Caco-2 (cell line): ENCODE results near the gene KLHL34. TPM values are rescaled to one million over a fixed set of nuclear protein-coding genes. Genes with fewer than 3 reads are reported as not detected.

ENCODE experiments used
- BruUV-seq: library from RNA; stranded (reverse); fragments of 400-500 nt; replicated peaks from 2 replicates; lab custom pipeline; 2021; lab: Mats Ljungman, UMichigan
- CTCF ChIA-PET: fragments of 300-600 bp; sonication (Branson Sonifier 250); formaldehyde crosslinking; loops from one replicate; lab custom pipeline; 2022; ENCODE audit warnings: antibody characterized with exemption; lab: Charles Lee
- POLR2A ChIA-PET: fragments of 300-600 bp; sonication (Branson Sonifier 250); formaldehyde crosslinking; loops from one replicate; lab custom pipeline; 2022; ENCODE audit warnings: antibody characterized with exemption; lab: Charles Lee
- DNase-seq, 2 experiments: peaks; one replicate each; pipeline versions ENCODE4 v3.0.0 to v3.0.0-alpha.2; 2020 to 2022
- H3K27me3 ChIP-seq: replicated peaks from 2 replicates; pipeline ENCODE4 v1.6.0; 2011; ENCODE audit warnings: low read length; ENCODE audit not compliant: control insufficient read depth, insufficient read depth
- H3K36me3 ChIP-seq: 2 replicates; pipeline ENCODE4 v1.5.1; 2011; ENCODE audit warnings: low read length; ENCODE audit not compliant: control insufficient read depth, insufficient read depth
- H3K4me1 ChIP-seq: fragments of 250-450 bp; sonication (Bioruptor Pico); 2 replicates; pipeline ENCODE4 v1.5.1; 2020; ENCODE audit warnings: mild to moderate bottlenecking
- H3K4me3 ChIP-seq: 2 replicates; pipeline ENCODE4 v1.5.1; 2011; ENCODE audit warnings: low read depth, mild to moderate bottlenecking, control low read depth, low read length
- H3K9me3 ChIP-seq: fragments of 250-450 bp; sonication (Bioruptor Pico); 2 replicates; pipeline ENCODE4 v1.5.1; 2020; ENCODE audit warnings: mild to moderate bottlenecking, moderate library complexity
- H3K27ac Mint-ChIP-seq: one replicate; pipeline ENCODE4 v1.8.0; 2022; ENCODE audit warnings: mixed read lengths; ENCODE audit not compliant: unreplicated experiment
- H3K27me3 Mint-ChIP-seq: one replicate; pipeline ENCODE4 v1.8.0; 2022; ENCODE audit warnings: mixed read lengths; ENCODE audit not compliant: insufficient read depth, unreplicated experiment
- H3K36me3 Mint-ChIP-seq: one replicate; pipeline ENCODE4 v1.8.0; 2022; ENCODE audit warnings: mild to moderate bottlenecking, mixed read lengths; ENCODE audit not compliant: insufficient read depth, unreplicated experiment
- H3K4me1 Mint-ChIP-seq: one replicate; pipeline ENCODE4 v1.8.0; 2022; ENCODE audit warnings: low read depth, mixed read lengths; ENCODE audit not compliant: unreplicated experiment
- H3K4me3 Mint-ChIP-seq: one replicate; pipeline ENCODE4 v1.8.0; 2022; ENCODE audit warnings: mild to moderate bottlenecking, moderate library complexity, mixed read lengths; ENCODE audit not compliant: unreplicated experiment
- H3K9me3 Mint-ChIP-seq: one replicate; pipeline ENCODE4 v1.8.0; 2022; ENCODE audit warnings: mixed read lengths; ENCODE audit not compliant: unreplicated experiment
- CTCF ChIP-seq, 2 experiments: fragments of 200-600 bp in 1 of 2; IDR thresholded peaks; 1 replicate in 1 of 2; 2 replicates in 1 of 2; pipeline versions ENCODE4 v1.5.1 to v1.8.0; 2011 to 2022; ENCODE audit warnings: antibody characterized with exemption in 1 of 2, control low read depth in 1 of 2, inconsistent platforms in 1 of 2, low read depth in 1 of 2, low read length in 1 of 2, mild to moderate bottlenecking in 1 of 2, moderate library complexity in 1 of 2; ENCODE audit not compliant: insufficient read depth in 1 of 2, severe bottlenecking in 1 of 2, unreplicated experiment in 1 of 2
- intact Hi-C: fragments of 100-400 bp; cut with micrococcal nuclease; formaldehyde crosslinking; loops from one replicate; pipeline ENCODE4 v1.10.0; 2022; ENCODE audit not compliant: unreplicated experiment
- total RNA-seq: library from RNA; stranded (reverse); gene quantifications from 2 replicates; pipeline ENCODE4 v1.2.3, GENCODE V29; 2022

The KLHL34 gene
- total RNA-seq, 1 experiment from 2014 or later: not detected

DNA sequence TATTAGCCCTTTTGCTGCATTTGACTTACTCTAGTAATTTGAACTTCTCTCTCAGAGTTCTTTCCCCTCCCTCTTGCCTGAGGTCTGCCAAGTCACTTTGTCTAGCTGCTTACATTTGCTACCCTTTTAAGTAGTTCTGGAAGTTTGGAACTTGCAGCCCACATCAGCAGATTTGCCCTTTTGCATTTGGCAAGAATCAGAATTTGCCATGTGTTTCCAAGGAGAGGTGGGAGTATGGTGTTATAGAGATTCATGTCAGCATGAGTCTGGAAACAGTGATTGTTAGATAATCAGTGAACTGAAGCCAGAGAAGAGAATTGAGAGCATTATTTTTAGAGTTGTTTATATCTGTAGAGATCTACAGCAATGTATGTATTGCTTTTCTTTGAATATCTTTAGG, 52.1 kb downstream of the KLHL34 start:
- no peak for TF ChIP-seq CTCF (IDR thresholded peaks at IDR 0.05; ENCODE audit: insufficient read depth in 1 of 2, low read depth in 1 of 2, low read length in 1 of 2, severe bottlenecking in 1 of 2, unreplicated experiment in 1 of 2)

More for the DNA sequence above, 52.1 kb downstream of the KLHL34 start:
- CTCF ChIA-PET: no interaction called here
- Mint-ChIP-seq H3K9me3 (no peaks in the 10 kb centered on the region), H3K27me3 (no peaks in the 10 kb centered on the region), H3K36me3 (no peaks in the 10 kb centered on the region), H3K27ac (no peak overlapping the region), H3K4me1 (no peaks in the 10 kb centered on the region), H3K4me3 (no peak overlapping the region)
- no peak for DNase-seq
- Histone ChIP-seq H3K27me3 (no peaks in the 10 kb centered on the region), H3K4me1 (no peaks in the 10 kb centered on the region), H3K36me3 (no peaks in the 10 kb centered on the region), H3K9me3 (no peaks in the 10 kb centered on the region), H3K4me3 (no peak overlapping the region)
- POLR2A ChIA-PET: no interaction called here
- BruUV-seq: no TSS peak
- intact Hi-C loops: no loop called here

Other genes with a start within 250 kb of the KLHL34 start
- 2.7 and 2.9 TPM in 2 replicates for gene SMPX, start 99.8 kb upstream of the KLHL34 start, total RNA-seq
- gene MBTPS2, start 181.3 kb upstream of the KLHL34 start, total RNA-seq: 21.7 and 22.0 TPM in 2 replicates
- gene YY2, start 197.7 kb upstream of the KLHL34 start, total RNA-seq: 3.7 and 3.9 TPM in 2 replicates